Ovary (tissue), 9 donors: ENCODE results near the gene PSMB10. TPM values are rescaled to one million over a fixed set of nuclear protein-coding genes. Genes with fewer than 3 reads are reported as not detected.
A peak's percentile ranks its signal among the peaks of the same experiment; 100 is the strongest.

Experiments
- DNase-seq, 5 donors: peaks; one replicate each; pipeline ENCODE4 v3.0.0-alpha.2; 2019 to 2020
- H3K27ac ChIP-seq, 2 donors: fragments of 200-600 bp; one replicate each; pipeline versions ENCODE4 v1.5.1 to v1.8.0; 2019 to 2022
- H3K27me3 ChIP-seq: fragments of 200-600 bp; one replicate; pipeline ENCODE4 v1.8.0; 2022
- H3K36me3 ChIP-seq: fragments of 200-600 bp; sonication (generic); one replicate; pipeline ENCODE4 v1.5.1; 2019
- H3K4me1 ChIP-seq: one replicate; pipeline ENCODE4 v1.8.1; 2013; ENCODE audit warnings: mild to moderate bottlenecking, moderate library complexity; ENCODE audit not compliant: insufficient read depth
- H3K4me3 ChIP-seq: fragments of 200-600 bp; sonication (generic); one replicate; pipeline ENCODE4 v1.5.1; 2017
- H3K9me3 ChIP-seq, 2 donors: fragments of 200-600 bp in 1 of 2; sonication (generic) in 1 of 2; one replicate each; pipeline versions ENCODE4 v1.5.1 to v1.8.1; 2013 to 2019; ENCODE audit warnings: mild to moderate bottlenecking in 1 of 2, moderate library complexity in 1 of 2
- EP300 ChIP-seq: sonication (generic); formaldehyde crosslinking; IDR thresholded peaks from one replicate; pipeline ENCODE4 v1.6.1; 2017; ENCODE audit warnings: antibody characterized with exemption
- POLR2A ChIP-seq: fragments of 450-650 bp; IDR thresholded peaks from one replicate; pipeline ENCODE4 v1.6.1; 2017; ENCODE audit warnings: antibody characterized with exemption, mild to moderate bottlenecking, moderate library complexity
- WGBS, 3 donors: extraction: QIAGEN DNeasy Blood & Tissue Kit in 1 of 3; methylation state at CpG; one replicate each; pipeline versions ENCODE4 v1.1.5 to v1.1.7; 2013 to 2017; 5-methylcytosine and 5-hydroxymethylcytosine counted together
- intact Hi-C, 4 donors: fragments of 100-400 bp; cut with DNase I; formaldehyde crosslinking; loops; one replicate each; pipeline versions ENCODE4 v1.11.0 to v1.15.1; 2022 to 2023
- polyA plus RNA-seq, 2 donors: library from polyadenylated mRNA; stranded (reverse); fragments of 200-250 nt in 1 of 2; fragments of 350-450 nt in 1 of 2; fragmentation: Illumina TruSeq in 1 of 2; extraction: RNeasy Lipid Tissue Mini Kit (QIAGEN cat#74804) in 1 of 2; gene quantifications; one replicate each; pipeline ENCODE4 v1.2.3, GENCODE V29; 2013 to 2014
- small RNA-seq: library from RNA; depleted of rRNA; stranded (forward); fragments of <200 nt; gene quantifications from one replicate; pipeline ENCODE3, GENCODE V24; 2016
- total RNA-seq, 7 donors: library from RNA; depleted of rRNA in 2 of 7; stranded (reverse); fragments of >200 nt in 2 of 7; fragmentation: NEBNext Ultra II Directional in 3 of 7; extraction: Animal tissue kit (Norgen Biotek cat#: 25700) in 3 of 7; gene quantifications; one replicate each; pipeline versions ENCODE4 v1.1.0 to v1.2.4, GENCODE V29; 2016 to 2023
- TF ChIP-seq, protein P1 (sequence below), 3 donors: fragments of 450-650 bp in 2 of 3; fragments of 200-600 bp in 1 of 3; IDR thresholded peaks; one replicate each; pipeline versions ENCODE4 v1.5.1 to v1.8.0; 2016 to 2022; ENCODE audit warnings: antibody characterized with exemption in 3 of 3, mild to moderate bottlenecking in 1 of 3
- donor health status: DM: no; HTN: no; CAD: no; lungs with moderate emphysema.
- donor health status: DM: no; HTN: no; CAD: no.
- donor health status: Bipolar disorder and iron deficiency.
- donor health status: DM: yes; HTN: yes; CAD: no.
- donor health status: DM: no; HTN: no; CAD: no.
- donor health status: DM: yes; HTN: yes; CAD: no.

Gene PSMB10
- total and polyA plus RNA-seq, 9 donors: 5.8 to 64.4 (median 50.8) TPM

DNA sequence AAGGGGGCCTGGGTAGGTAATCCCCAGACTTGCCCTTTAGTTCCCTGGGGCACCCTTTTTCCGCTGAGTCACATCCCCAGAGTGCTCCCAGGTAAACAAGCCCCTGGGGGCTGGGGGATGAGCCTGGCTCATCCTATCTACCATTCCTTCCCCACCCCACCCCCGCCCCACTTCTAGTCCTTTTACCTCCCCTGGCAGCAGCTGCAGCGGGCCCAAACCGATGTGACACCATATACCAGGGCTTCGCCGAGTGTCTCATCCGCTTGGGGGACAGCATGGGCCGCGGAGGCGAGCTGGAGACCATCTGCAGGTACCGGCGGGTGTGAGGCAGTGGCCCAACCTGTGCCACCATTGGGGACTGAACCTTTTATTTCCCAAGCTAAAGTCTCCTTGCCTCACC, 51.1 kb downstream of the PSMB10 start:
- H3K4me1 ChIP-seq: peaks cover 6% of the 10 kb centered on the region
- intact Hi-C loops: no loop called here
- peak overlapping the region in 1 of 2 donors; percentile 46 for H3K27ac ChIP-seq
- no peaks in the 10 kb centered on the region for H3K36me3 ChIP-seq
- no peaks in the 10 kb centered on the region for H3K9me3 ChIP-seq
- no peak overlapping the region for H3K4me3 ChIP-seq
- no peak for DNase-seq
- no peaks in the 10 kb centered on the region for H3K27me3 ChIP-seq
- WGBS, 3 donors: 90 to 100% (median 91%) methylated on average over 12 of the region's 12 CpGs
- TF ChIP-seq EP300 (no peak), POLR2A (no peak)
- TF ChIP-seq, protein P1, sequence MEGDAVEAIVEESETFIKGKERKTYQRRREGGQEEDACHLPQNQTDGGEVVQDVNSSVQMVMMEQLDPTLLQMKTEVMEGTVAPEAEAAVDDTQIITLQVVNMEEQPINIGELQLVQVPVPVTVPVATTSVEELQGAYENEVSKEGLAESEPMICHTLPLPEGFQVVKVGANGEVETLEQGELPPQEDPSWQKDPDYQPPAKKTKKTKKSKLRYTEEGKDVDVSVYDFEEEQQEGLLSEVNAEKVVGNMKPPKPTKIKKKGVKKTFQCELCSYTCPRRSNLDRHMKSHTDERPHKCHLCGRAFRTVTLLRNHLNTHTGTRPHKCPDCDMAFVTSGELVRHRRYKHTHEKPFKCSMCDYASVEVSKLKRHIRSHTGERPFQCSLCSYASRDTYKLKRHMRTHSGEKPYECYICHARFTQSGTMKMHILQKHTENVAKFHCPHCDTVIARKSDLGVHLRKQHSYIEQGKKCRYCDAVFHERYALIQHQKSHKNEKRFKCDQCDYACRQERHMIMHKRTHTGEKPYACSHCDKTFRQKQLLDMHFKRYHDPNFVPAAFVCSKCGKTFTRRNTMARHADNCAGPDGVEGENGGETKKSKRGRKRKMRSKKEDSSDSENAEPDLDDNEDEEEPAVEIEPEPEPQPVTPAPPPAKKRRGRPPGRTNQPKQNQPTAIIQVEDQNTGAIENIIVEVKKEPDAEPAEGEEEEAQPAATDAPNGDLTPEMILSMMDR (IDR thresholded peaks at IDR 0.05): no peak

DNA sequence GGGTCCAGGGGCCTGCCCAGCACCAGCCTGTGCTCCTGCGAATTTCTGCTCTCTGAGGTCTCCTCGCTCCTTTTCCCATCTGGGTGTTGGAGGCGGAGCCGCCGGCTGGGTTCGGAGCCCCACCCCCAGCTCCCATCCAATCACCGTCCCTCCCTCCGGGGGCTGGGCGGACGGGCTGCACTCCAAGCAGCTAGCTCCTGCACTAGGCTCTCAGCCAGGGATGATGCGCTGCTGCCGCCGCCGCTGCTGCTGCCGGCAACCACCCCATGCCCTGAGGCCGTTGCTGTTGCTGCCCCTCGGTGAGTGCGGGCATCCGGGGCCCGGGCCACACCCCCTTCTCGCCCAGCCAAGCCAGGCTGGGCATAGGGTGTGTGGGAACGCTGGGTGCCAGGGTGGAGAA, 52.0 kb downstream of the PSMB10 start, which contains the start of gene NRN1L:
NRN1L (plus strand) TSS at position 202 of the 400 bp plus-strand sequence; CDS start at position 221, 19 bp downstream.
- no peaks in the 10 kb centered on the region for H3K36me3 ChIP-seq
- H3K27me3 ChIP-seq: no peaks in the 10 kb centered on the region
- 2 to 12% (median 7%) methylated on average over 16 to 22 of the region's 22 CpGs for WGBS, 3 donors
- peaks cover 6% of the 10 kb centered on the region for H3K4me1 ChIP-seq
- intact Hi-C loops: loop anchor here in 3 of 4 donors (5.0 kb wide), 1 partner anchor 43 kb away; no protein-coding TSS in a partner anchor
- no peak within 1 kb of the TSS for H3K4me3 ChIP-seq
- peak within 1 kb of the TSS; percentile 46 to 58 for H3K27ac ChIP-seq
- TF ChIP-seq EP300 (no peak), POLR2A (no peak)
- TF ChIP-seq, protein P1 (IDR thresholded peaks at IDR 0.05): no peak
- H3K9me3 ChIP-seq: no peaks in the 10 kb centered on the region
- peak; percentile 96 to 97 (median 96) for DNase-seq

Small RNA genes within 50 kb of the gene (small RNA-seq; reads per million reads assigned to genes)
- not detected for gene NRN1L

Other genes starting within 250 kb of the PSMB10 start
- gene GFOD2, start 217.5 kb downstream of the PSMB10 start, total RNA-seq: 10 to 100 TPM in 6 of 7 donors, 1 to 10 TPM in 1; 8.6 to 15.9 (median 13.4) TPM
- gene GFOD2, start 217.5 kb downstream of the PSMB10 start, polyA plus RNA-seq: 10 to 100 TPM in 1 of 2 donors, 1 to 10 TPM in 1; 8.3 to 10.9 TPM
- 10 to 100 TPM in 6 of 7 donors, 1 to 10 TPM in 1; 8.3 to 19.6 (median 17.1) TPM for gene RANBP10, start 130.3 kb downstream of the PSMB10 start, total RNA-seq
- gene RANBP10, start 130.3 kb downstream of the PSMB10 start, polyA plus RNA-seq: 10 to 100 TPM; 13.0 to 15.5 TPM
- gene TSNAXIP1, start 130.0 kb downstream of the PSMB10 start, total RNA-seq: 10 to 100 TPM in 1 of 7 donors, 1 to 10 TPM in 6; 2.4 to 13.1 (median 3.2) TPM
- gene TSNAXIP1, start 130.0 kb downstream of the PSMB10 start, polyA plus RNA-seq: 1 to 10 TPM; 2.7 to 3.7 TPM
- 10 to 100 TPM; 31.0 to 59.7 (median 46.6) TPM for gene THAP11, start 94.5 kb downstream of the PSMB10 start, total RNA-seq
- gene THAP11, start 94.5 kb downstream of the PSMB10 start, polyA plus RNA-seq: 10 to 100 TPM; 17.3 to 30.6 TPM
- 10 to 100 TPM; 35.9 to 98.1 (median 67.8) TPM for gene NUTF2, start 89.9 kb downstream of the PSMB10 start, total RNA-seq
- gene NUTF2, start 89.9 kb downstream of the PSMB10 start, polyA plus RNA-seq: 100 to 1,000 TPM in 1 of 2 donors, 10 to 100 TPM in 1; 67.6 to 105 TPM
- 10 to 100 TPM; 35.8 to 44.9 (median 42.0) TPM for gene CENPT, start 89.2 kb downstream of the PSMB10 start, total RNA-seq
- 10 to 100 TPM; 18.4 to 57.4 TPM for gene CENPT, start 89.2 kb downstream of the PSMB10 start, polyA plus RNA-seq
- 10 to 100 TPM; 34.7 to 65.3 (median 54.0) TPM for gene EDC4, start 63.8 kb downstream of the PSMB10 start, total RNA-seq
- 10 to 100 TPM; 29.8 to 37.9 TPM for gene EDC4, start 63.8 kb downstream of the PSMB10 start, polyA plus RNA-seq
- 1 to 10 TPM in 6 of 7 donors, under 1 TPM in 1; 0.95 to 3.9 (median 2.5) TPM for gene NRN1L, start 52.0 kb downstream of the PSMB10 start, total RNA-seq
- 1 to 10 TPM in 1 of 2 donors, not detected in 1; 4.7 TPM for gene NRN1L, start 52.0 kb downstream of the PSMB10 start, polyA plus RNA-seq
- 10 to 100 TPM; 13.6 to 38.9 (median 31.6) TPM for gene PSKH1, start 43.6 kb downstream of the PSMB10 start, total RNA-seq
- 10 to 100 TPM in 1 of 2 donors, 1 to 10 TPM in 1; 9.6 to 26.6 TPM for gene PSKH1, start 43.6 kb downstream of the PSMB10 start, polyA plus RNA-seq
- gene CTRL, start 5.0 kb downstream of the PSMB10 start, total RNA-seq: 1 to 10 TPM; 1.5 to 4.4 (median 2.5) TPM
- gene CTRL, start 5.0 kb downstream of the PSMB10 start, polyA plus RNA-seq: 1 to 10 TPM in 1 of 2 donors, under 1 TPM in 1; 0.35 to 2.5 TPM
- 10 to 100 TPM; 10.5 to 31.2 (median 22.0) TPM for gene LCAT, start 7.3 kb upstream of the PSMB10 start, total RNA-seq
- gene LCAT, start 7.3 kb upstream of the PSMB10 start, polyA plus RNA-seq: 10 to 100 TPM in 1 of 2 donors, 1 to 10 TPM in 1; 7.5 to 15.0 TPM
- gene SLC12A4, start 31.8 kb upstream of the PSMB10 start, total RNA-seq: 10 to 100 TPM; 27.7 to 85.6 (median 56.5) TPM
- 10 to 100 TPM; 29.7 to 48.7 TPM for gene SLC12A4, start 31.8 kb upstream of the PSMB10 start, polyA plus RNA-seq
- gene DPEP3, start 43.6 kb upstream of the PSMB10 start, total RNA-seq: under 1 TPM in 1 of 7 donors, not detected in 6; 0.23 TPM
- gene DPEP3, start 43.6 kb upstream of the PSMB10 start, polyA plus RNA-seq: under 1 TPM in 1 of 2 donors, not detected in 1; 0.05 TPM
- 1 to 10 TPM in 2 of 7 donors, under 1 TPM in 3, not detected in 2; 0.33 to 1.9 (median 0.99) TPM for gene DPEP2, start 62.6 kb upstream of the PSMB10 start, total RNA-seq
- gene DPEP2, start 62.6 kb upstream of the PSMB10 start, polyA plus RNA-seq: 1 to 10 TPM in 1 of 2 donors, under 1 TPM in 1; 0.76 to 3.1 TPM
- not detected for gene DPEP2NB, start 79.1 kb upstream of the PSMB10 start, total RNA-seq
- gene DPEP2NB, start 79.1 kb upstream of the PSMB10 start, polyA plus RNA-seq: not detected
- 10 to 100 TPM in 3 of 7 donors, 1 to 10 TPM in 4; 6.8 to 14.0 (median 9.7) TPM for gene DDX28, start 86.4 kb upstream of the PSMB10 start, total RNA-seq
- gene DDX28, start 86.4 kb upstream of the PSMB10 start, polyA plus RNA-seq: 1 to 10 TPM; 9.2 to 9.3 TPM
- 10 to 100 TPM in 2 of 7 donors, 1 to 10 TPM in 5; 4.8 to 15.7 (median 8.5) TPM for gene DUS2, start 86.4 kb upstream of the PSMB10 start, total RNA-seq
- 1 to 10 TPM; 5.4 to 9.5 TPM for gene DUS2, start 86.4 kb upstream of the PSMB10 start, polyA plus RNA-seq
- 10 to 100 TPM; 32.4 to 77.1 (median 48.2) TPM for gene NFATC3, start 148.5 kb upstream of the PSMB10 start, total RNA-seq
- gene NFATC3, start 148.5 kb upstream of the PSMB10 start, polyA plus RNA-seq: 10 to 100 TPM; 12.5 to 32.2 TPM